Body of pancreas (tissue), 4 donors: ENCODE data around the gene NSA2.

Experiments used
- POLR2A ChIP-seq, 3 donors: fragments of 450-650 bp; IDR thresholded peaks; one replicate each; pipeline ENCODE4 v1.6.1; 2016; ENCODE audit warnings: antibody characterized with exemption in 3 of 3, mild to moderate bottlenecking in 2 of 3
- TF ChIP-seq, protein P1 (sequence below), 7 experiments: fragments of 450-650 bp in 4 of 7; fragments of 200-600 bp in 3 of 7; sonication (generic) in 3 of 7; IDR thresholded peaks; one replicate each; pipeline ENCODE4 v1.5.1; 2016 to 2019; ENCODE audit warnings: antibody characterized with exemption in 7 of 7

DNA sequence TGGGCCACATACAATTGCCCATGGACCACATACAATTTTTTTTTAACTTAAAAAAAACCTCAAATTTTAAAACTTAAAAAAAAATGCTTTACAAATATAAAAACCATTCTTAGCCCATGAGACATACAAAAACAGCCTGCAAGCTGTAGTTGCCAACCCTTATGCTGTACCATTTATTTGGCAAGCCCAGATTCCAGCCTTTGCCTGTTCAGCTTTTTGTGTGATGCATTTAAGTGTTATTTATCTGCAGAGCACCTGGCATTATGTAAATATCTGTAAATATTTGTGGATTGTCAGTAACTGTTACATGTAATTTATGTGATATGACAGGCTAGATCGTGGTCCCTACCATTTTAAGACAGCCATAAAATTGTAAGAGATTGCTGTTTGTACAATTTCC, 49.5 kb upstream of the NSA2 start:
- TF ChIP-seq, protein P1, sequence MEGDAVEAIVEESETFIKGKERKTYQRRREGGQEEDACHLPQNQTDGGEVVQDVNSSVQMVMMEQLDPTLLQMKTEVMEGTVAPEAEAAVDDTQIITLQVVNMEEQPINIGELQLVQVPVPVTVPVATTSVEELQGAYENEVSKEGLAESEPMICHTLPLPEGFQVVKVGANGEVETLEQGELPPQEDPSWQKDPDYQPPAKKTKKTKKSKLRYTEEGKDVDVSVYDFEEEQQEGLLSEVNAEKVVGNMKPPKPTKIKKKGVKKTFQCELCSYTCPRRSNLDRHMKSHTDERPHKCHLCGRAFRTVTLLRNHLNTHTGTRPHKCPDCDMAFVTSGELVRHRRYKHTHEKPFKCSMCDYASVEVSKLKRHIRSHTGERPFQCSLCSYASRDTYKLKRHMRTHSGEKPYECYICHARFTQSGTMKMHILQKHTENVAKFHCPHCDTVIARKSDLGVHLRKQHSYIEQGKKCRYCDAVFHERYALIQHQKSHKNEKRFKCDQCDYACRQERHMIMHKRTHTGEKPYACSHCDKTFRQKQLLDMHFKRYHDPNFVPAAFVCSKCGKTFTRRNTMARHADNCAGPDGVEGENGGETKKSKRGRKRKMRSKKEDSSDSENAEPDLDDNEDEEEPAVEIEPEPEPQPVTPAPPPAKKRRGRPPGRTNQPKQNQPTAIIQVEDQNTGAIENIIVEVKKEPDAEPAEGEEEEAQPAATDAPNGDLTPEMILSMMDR (IDR thresholded peaks at IDR 0.05): no peak
- no peak for TF ChIP-seq POLR2A (IDR thresholded peaks at IDR 0.05)
